DND-41 (cell line): Measurements from ENCODE around the gene CDSN.
"Not testable (repeated sequence)": the region's sequence is repeated elsewhere in the genome, so short reads cannot be mapped to it uniquely, and the experiment has no call there.

Experiments used
- EZH2 ChIP-seq: IDR thresholded peaks from 3 replicates; pipeline ENCODE4 v1.6.1; 2012; ENCODE audit warnings: borderline replicate concordance, low read depth, mild to moderate bottlenecking, moderate library complexity, low read length, inconsistent platforms; ENCODE audit not compliant: severe bottlenecking
- TF ChIP-seq, protein P1 (sequence below): IDR thresholded peaks from 2 replicates; pipeline ENCODE4 v1.5.1; 2012; ENCODE audit warnings: borderline replicate concordance, low read length, moderate library complexity, mild to moderate bottlenecking; ENCODE audit not compliant: poor library complexity, severe bottlenecking; ENCODE audit errors: extremely low read depth

- TF ChIP-seq, protein P1, sequence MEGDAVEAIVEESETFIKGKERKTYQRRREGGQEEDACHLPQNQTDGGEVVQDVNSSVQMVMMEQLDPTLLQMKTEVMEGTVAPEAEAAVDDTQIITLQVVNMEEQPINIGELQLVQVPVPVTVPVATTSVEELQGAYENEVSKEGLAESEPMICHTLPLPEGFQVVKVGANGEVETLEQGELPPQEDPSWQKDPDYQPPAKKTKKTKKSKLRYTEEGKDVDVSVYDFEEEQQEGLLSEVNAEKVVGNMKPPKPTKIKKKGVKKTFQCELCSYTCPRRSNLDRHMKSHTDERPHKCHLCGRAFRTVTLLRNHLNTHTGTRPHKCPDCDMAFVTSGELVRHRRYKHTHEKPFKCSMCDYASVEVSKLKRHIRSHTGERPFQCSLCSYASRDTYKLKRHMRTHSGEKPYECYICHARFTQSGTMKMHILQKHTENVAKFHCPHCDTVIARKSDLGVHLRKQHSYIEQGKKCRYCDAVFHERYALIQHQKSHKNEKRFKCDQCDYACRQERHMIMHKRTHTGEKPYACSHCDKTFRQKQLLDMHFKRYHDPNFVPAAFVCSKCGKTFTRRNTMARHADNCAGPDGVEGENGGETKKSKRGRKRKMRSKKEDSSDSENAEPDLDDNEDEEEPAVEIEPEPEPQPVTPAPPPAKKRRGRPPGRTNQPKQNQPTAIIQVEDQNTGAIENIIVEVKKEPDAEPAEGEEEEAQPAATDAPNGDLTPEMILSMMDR: not testable (repeated sequence)
- not testable (repeated sequence) for TF ChIP-seq EZH2
These were observed 44.3 kb upstream of the CDSN start for GRCh38 chr6:31164475-31165063.
